ENCODE results near the gene AKNA.

Gene AKNA

DNA sequence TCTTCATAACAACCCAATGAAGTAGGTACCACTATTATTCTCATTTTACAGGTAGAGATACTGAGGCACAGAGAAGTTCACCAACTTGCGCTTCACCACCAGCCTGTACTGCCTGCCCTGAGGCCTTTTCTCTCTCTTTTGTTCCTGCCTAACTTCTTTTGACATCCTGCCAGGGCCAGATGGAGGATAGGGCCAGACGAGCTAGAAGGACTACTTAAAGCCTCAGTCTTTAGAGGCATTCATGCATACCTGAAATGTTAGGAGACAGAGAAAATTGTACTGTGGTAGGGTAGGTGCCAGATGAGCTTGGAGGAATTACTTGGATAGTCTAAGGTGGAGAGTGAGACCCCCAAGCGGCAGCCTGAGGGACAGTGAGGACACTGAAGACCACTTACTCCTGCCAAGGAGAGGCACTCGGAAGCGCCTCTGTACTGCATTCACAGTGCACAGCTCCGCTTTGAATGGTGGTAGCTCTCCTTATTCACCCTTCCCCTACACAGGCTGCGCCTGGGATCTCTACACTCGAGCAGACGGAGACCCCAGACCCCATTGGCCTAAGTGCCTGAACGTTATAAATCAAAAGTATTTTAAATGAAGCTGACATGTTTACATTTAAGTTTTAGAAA is 71.1 kb downstream of the AKNA start:
- FAIRE-seq: no peak

DNA sequence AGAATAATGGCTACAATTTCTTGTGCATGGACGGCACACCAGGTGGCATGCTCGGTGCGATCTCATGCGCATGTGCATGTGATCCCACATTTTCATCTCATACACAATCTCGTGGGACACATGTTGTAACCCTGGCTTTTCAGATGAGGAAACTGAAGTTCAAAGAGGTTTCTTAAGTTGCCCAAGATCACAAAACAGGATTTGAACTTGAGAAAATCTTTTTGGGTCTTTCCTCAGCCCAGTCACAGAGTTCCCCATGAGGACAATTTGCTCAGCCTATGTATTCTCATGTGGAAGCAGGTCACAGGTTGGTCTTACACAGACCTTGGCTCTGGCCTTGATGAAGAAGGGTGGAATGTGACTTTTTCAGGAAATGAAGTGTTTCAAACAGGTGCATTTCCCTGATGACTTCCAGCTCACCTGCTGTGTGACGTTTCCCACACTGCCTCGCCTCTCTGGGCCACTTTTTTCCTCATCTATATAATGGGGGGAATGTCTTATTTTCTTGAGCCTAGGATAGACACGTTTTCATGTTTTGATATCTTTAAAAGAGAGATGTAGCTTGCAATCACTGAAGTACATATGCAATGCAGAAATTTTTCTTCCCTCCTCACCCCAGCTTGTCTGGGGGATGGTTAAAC is 71.9 kb downstream of the AKNA start:
- FAIRE-seq: no peak

DNA sequence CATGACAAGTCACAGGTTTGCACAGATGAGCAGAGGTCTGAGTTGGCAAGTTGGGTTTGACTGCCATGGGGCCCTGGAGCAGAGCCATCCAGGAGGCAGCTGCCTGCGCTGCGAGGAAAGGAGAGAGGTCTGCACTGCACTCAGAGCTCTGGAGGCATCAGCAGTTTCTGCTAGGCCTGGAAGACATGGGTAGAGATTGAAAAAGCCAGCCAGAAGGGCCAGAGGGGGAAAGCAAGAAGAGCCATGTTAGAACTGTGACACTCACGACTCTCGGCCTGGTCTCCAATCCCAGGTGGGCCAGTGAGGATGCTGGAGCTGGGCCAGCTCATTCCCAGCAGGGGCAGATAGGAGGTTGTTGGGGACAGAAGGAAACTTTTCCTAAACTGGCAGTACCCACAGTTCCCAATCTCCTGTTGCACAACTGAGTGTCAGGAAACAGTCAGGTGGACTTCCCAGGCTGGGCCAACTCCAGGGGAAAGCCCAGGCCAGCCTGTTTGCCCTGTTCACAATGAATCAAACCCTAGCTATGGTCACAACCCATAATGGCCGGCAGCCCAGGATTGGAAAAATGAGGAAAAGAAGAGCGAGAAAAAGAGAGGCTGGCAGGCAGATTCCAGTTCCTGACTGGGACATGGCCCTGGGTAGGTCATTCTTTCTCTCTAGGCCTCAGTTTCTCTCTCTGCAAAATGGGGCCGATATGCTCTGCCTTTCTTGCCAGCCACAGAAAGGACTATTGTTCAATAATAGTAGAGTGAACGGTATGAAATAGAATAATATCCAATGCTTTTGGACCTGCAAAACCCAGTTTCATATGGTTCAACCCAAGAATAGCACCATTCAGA is 72.7 kb downstream of the AKNA start:
- FAIRE-seq: no peak

DNA sequence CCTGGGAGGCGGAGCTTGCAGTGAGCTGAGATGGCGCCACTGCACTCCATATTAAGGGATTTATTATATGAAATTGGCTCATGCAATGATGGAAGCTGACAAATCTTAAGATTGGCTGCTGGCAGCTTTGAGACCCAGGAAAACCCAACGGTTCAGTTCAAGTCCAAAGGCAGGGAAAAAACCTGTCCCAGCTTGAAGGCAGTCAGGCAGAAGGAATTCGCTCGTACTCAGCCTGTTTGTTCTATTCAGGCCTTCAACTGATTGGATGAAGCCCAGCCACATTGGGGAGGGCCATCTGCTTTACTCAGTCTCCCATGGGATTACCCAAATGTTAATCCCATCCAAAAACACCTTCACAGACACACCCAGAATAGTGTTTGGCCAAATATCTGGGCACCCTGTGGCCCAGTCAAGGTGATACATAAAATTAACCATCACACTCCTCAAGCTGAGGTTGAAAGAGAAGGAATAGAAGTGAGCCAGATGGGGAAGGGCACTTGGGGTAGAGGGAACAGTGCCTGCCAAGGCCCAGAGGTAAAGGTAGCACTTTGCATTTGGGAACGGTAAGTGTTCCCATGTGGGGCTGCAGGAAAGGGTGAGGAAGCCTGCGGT is 73.4 kb downstream of the AKNA start:
- FAIRE-seq: no peak

DNA sequence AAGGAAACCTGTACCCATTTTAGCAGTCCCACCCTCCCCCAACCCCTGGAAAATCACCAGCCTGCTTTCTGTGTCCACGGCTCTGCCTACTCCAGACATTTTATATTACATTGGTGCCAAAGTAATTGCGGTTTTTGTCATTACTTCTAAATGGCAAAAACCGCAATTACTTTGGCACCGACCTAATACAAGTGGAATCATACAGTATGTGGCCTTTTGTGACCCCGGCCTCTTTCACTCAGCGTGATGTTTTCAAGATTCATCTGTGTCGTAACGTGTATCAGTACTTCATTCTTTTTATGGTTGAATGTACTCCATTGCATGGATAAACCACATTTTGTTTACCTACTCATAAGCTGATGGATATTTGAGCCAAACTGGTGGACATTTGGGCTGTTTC is 74.6 kb downstream of the AKNA start:
- no peak for FAIRE-seq

DNA sequence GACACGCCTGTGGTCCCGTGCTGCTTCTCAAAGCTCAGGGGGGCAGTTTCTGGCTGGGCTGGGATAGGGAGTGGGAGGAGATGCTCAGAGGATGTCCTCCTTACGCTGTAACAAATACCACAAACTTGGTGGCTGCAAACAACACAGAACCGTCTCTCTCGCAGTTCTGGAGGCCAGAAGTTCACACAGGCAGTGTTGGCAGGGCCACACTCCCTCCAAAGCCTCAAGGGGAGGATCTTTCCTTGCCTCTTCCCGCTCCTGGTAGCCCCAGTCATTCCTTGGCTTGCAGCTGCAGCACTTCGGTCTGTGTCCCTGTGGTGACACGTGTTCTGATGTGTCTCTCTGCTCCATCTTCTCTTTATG is 75.3 kb downstream of the AKNA start:
- no peak for FAIRE-seq

DNA sequence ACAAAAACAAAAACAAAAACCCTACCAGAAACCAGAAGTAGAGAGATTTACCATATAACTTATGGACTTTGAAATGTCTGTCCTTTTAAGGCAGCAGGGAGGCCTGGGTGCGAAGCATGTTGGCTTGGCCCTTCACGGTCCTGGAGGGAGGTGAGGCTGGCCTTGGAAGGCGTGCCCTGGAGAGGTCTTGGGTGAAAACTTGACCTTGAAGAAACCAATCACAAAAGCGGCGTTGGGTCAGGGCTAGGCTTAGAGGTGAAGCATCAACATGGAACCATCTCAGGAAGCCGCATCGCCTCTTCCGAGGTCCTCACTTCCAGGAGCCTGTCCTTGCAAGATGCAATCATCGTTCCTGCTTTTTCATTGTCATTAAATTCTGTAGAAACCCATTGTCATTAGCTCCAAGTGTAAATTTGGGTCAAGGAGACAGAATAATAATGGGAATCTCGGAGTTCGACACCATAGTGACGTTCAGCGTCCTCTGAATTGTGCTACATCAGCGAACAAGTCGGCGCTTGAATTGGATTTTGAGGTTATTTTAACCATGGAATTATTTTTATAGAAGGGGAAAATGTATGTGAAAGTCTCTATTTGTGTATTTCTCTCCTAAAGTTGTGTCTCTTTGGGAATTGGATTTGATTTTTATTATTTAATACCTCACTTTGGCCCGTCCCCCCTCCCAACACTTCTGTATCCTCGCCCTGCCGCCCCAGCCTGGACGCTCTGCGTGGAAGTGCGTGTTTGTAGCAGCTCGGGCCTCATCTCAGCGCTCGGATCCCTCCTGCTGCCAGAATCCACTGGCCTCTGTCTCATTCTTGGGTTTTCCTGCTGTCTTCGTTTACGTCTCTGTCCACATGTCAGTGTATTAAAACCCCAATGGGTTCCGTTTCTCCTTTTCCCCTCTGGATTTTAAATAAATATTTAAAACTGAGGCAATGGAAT is 75.9 kb downstream of the AKNA start:
- no peak for FAIRE-seq

DNA sequence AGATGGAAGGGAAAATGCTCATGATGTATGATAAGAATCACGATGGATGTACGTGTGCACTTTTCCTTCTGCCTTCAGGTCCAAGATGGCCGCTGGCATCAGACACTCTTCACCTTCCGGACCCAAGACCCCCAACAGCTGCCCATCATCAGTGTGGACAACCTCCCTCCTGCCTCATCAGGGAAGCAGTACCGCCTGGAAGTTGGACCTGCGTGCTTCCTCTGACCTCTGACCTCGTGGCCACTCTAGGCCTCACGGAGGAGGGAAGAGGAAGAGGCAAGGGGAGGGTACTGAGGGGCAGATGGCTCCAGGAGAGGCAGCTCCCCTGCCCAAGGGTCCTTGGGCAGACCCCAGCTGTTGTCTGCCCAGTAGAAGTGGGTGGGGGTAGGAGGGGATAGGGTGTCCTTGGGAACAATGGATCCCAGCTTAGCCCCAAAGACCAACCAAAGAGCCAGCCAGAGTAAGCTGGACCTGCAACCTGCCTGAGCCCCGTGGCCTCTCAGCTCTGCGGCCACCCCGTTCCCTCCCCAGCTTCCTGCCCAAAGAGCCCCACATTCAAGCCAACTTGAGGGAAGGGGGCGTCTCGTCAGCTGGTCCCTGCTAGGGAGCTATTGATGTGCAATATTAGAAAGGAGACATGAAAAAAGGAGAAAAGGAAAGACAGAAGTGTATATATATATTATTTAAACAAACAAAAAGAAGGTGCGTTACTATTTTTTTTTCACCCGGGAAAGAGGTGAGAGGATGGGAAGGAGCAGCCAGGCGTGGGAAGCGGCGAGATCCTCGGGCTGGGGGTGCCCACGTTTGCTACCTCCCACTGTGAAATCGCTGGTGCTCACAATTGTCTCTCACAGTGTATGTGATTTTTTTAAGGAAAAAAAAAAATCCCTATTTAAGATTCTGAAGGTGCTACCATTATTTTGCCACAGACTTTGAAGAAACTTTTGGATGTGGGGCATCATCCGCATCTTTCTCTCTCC is 77.0 kb downstream of the AKNA start:
- FAIRE-seq: no peak

DNA sequence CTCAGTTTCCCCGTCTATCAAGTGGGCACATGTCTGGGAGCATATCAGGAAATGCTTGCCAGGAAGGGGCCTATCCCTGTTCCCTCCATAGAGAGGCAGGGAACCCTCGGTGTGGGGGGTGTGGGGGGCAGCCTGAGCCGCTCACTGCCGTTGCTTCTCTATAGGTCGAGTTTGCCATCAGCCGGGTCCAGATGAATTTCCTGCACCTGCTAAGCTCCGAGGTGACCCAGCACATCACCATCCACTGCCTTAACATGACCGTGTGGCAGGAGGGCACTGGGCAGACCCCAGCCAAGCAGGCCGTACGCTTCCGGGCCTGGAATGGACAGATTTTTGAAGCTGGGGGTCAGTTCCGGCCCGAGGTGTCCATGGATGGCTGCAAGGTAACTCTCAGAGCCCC is 78.7 kb downstream of the AKNA start:
- no peak for FAIRE-seq

DNA sequence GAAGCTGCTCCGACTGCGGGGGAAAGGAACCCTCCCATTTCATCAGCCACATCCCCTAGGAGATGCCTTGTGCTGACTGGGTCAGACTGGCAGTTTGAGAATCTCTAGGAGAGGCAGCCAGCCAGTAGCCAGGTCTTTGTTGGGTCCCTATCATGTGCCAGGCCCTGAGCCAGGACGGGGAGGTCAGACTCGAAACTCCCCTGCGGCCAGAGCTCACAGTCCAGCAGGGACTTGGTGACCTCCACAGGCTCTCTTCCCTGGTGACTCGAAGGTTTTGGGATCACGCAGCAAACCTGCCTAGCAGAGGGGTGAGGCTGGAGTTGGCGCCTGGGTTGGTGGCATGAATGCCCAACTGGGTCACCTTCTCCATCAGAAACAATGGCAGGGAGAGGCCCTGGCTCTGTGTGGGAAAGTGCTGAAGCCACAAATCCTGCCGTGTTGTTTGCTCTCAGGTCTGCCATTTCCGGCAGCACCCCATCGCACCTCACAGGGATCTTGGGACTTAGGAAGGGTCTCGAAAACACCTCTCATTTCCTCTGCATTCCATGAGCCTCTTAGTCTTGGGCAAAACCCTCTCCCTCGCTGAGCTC is 79.3 kb downstream of the AKNA start:
- no peak for FAIRE-seq

DNA sequence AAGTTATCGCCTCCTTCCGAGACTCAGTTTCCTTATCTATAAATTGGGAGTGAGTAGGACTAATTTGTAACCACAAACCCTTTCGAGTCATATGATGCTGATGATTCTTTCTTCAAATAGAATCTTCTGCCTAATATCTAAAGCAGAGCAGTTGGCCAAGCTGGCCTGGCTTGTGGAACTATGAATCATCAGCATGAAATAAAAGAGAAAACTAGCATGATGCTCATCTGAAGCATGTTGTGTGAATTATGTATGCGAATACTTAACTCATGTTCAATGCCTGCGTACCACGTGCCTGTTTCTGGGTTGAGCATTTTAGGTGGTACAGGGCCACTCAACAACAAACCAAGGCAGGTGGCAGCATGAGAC is 79.9 kb downstream of the AKNA start:
- no peak for FAIRE-seq

DNA sequence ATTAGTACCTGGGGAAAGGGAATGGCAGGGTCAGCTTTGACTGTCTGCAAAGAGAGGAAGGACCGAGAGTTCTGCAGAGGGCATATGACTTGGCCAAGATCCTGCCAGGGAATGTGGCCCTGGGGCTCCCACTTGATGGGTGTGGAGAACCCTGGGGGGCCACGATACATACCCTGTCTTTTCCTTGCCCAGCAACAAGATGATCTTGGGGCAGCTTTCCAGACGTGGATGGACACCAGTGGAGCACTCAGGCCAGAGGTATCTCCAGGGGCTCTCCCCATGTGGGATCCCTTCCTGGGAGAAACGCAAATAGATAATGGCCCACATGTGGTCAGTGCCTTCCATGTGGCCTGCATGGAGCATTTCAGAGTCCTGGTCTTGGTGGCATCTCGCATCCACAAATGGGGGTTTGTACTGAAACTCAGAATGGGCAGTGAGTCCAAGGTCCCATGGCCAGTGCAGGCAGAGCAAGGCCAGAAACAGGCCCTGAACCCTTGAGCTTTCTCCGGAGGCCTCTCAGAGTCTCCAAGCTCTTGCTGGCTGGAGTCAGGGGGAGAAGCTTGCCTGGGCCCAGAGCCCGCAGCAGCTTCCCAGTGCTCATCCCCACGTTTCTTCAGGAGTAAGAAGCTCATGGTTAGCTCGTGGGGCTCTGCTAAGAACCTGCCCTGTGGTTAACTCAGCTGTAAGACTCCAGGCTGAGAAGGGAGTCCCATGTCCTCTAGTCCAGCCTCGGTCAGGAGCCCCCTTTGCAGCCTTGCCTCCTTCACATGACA is 83.2 kb downstream of the AKNA start:
- FAIRE-seq: no peak

DNA sequence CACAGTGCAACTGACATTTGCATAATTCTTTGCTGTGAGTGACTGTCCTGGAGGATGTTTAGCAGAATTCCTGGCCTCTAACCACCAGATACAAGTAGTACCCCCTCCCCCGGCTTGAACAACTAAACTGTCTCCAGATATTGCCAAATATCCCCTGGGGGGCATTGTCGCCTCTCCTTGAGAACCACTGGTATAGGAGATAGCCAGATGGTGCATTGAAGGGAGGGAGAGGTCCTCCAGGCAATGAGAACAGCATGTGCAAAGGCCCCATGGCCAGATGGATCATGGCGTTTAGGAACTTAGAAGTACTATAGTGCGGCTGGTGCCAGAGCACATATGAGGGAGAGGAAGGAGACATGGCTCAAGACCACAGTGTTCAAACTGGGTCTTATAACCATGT is 83.8 kb downstream of the AKNA start:
- FAIRE-seq: no peak

DNA sequence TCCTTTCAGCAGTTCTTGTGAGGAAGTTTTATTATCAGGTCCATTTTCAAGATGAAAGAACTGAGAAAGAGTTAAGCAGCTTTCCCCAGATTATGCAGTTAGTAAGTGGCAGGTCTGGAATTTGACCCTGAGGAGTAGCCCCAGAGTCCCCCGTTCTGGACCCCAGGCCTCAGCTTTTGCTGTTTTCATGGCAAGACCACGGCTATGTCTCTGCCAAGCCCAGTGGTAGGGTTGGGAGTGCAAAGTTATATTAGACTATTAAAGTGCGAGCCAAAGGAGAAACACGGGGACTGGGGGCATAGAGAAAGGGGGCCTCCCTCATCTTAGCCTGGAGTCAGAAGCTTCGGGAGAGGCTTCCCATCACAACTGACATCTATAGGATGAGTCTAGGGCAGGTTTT is 84.2 kb downstream of the AKNA start:
- no peak for FAIRE-seq

DNA sequence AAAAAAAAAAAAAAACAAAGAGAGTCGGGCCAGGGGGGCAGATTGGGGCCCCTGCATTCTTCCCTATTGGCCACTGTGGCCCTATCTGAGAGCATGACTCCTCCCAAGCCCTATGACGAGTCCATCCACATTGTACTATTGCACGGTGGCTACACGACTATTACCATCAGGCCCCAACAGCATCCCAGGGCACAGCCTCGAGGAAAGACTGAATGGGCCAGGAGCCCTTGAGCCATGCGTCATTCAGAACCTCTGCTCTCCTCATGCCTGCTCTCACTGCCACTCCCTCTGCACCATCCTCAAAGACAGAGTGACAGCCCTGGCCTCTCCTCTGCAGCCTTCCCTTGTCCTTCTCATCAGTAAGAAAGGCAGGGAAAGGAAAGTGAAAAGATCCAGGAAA is 85.1 kb downstream of the AKNA start:
- no peak for FAIRE-seq

DNA sequence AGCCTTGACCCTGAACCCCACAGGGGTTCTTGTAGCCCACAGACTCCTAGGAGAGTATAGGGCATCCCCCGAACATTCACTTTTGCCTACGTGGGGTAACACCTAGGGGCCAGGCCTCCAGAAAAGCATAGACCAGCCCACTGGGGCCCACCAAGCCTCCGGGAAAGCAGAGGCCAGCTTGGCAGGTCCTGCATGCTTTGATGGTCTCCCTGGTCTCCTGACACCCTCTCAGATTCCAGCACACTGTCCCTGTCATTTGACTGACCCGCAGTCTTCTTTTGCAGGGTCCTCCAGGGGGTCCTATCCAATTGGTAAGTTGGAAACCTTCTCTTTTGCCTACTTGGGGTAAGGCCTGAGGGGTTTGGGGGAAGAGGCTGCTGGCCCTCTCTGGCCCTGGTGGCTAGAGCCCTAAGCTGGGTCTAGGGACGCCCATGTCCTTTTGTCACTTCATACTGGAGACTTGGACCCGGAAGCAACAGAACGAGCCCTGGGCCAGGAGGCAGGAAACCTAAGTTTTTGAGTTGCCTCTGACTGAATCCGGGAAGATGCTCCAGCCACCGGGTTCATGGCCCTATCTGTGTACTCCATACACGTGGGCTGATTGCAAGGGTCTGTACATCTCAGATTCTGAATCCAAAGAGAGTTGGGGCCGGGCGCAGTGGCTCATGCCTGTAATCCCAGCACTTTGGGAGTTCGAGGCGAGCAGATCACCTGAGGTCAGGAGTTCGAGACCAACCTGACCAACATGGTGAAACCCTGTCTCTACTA is 85.8 kb downstream of the AKNA start:
- no peak for FAIRE-seq

DNA sequence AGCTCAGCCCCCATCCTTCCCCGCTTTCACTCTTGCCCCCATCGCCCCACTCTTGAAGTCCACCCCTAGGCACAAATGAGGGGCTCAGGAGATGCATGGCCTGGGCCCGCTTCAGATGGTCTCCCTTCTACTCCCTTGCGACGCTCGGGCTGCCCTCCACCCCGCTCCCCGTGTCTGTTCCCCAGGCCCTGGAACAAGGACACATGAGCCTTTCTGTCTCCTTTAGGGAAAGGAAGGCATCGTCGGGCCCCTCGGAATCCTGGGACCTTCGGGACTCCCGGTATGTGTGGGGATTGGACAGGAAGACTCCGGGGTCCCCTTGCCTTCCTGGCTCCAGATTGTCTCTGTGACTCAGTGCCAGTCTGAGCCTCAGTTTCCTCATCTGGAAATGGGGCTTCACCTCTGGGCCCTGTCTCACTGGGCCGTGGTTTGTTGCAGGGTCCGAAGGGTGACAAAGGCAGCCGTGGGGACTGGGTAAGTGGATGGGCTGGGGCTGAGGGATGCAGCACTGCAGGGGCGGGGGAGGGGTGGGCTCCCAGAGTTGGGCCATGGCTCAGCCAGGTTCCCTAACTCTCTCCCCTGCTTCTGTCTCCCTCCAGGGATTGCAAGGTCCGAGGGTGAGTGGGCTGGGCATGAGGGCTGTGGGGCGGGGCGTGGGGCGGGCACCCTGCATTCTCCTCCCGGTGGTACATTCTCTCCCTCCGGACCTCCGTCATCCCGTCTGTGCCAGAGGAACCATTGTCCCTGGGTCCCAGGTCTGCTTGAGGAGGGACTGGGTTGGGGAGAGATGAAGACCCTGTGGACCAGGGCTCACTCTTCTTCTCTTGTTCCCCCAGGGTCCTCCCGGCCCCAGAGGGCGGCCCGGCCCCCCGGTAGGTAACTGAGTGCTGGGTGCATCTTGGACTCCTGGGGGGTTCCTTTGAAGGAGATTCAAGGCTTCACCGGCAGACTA is 86.7 kb downstream of the AKNA start:
- FAIRE-seq: no peak

DNA sequence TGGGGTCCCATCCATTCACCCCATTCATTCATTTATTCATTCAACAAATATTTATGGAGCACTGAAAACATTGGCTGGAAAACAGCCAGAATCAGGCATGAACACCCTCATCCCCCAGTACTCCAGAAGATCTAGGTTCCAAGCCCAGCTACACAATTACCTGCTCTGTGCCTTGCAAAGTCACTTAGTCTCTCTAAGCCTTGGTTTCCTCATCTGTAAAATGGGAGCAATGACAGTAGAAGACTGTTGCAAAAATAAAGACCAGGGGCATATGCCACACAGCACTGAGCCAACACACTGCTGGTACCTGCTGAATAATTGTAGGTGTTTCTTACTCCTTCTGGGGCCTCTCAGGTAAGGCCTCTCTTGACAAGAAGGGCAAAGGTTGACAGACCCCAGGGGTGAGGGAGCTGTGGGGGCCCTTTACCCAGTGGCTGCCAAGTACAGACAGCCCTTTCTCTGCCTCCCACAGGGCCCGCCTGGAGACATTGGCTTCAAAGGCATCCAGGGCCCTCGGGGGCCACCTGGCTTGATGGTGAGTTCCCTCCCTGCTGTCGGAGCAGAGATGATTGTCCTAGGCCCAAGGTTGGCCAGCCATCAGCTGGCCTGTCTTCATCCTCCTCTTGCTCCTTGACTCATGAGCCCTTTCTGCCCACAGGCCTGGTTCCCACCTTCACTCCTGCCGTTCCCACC is 87.5 kb downstream of the AKNA start:
- FAIRE-seq: no peak
